ENCODE measurements around the gene FHOD3. TPM values are rescaled to one million over a fixed set of nuclear protein-coding genes. Genes with fewer than 3 reads are reported as not detected.

FHOD3 gene
- total and polyA plus RNA-seq, 9 of the 15 experiments (the other 6 are each of a cell fraction or from before 2014, with no cell fraction given): 0.11 TPM; not detected in 8

DNA sequence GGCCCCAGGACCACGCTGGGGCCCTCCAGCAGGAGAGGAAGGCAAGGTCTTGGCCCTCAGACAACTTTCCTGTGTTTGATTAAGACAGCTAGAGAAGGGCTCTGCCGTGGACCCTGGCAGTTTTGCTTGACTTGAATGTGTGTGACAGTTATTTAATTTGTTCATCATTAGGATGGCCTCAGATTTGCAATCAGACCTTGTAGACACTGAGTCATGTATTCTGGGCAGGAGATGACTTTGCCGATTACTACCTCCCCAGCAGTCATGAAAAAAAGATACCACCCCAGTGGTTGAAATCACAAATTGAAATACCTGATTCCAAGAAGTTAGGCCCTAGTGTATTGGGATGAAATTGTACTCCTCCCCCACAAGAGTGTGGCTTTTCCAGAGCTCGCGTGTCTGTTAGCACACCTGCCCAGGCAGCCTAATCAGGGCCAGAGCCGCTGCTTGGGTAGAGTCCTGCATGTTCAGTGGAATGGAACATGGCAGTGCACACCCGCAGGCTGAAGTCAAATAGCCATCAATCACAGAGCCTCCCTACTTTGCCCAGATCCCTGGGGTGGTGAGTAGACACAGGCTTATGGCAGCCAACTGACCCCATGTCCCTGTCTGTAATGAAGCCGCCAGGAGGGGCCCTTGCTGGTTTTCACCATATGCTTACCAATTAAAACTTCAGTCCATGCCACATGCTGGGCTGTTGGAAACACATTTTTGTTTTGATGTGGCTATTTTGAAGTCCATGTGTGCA lies 408.8 kb downstream of the FHOD3 start:
- intact Hi-C loops (cut with micrococcal nuclease) (no loop called here), in situ Hi-C loops (cut with MboI) (no loop called here)
- no peak for ATAC-seq
- no peaks in the 10 kb centered on the region for H3K9me3 ChIP-seq (replicated peaks; ENCODE audit: control insufficient read depth, insufficient read depth, low read depth, low read length)
- no TSS peak for BruUV-seq (replicated peaks)
- TF ChIP-seq SMARCA4 (IDR thresholded peaks at IDR 0.05) (no peak), NONO (IDR thresholded peaks at IDR 0.05; ENCODE audit: low read depth in 2 of 2, low read length in 1 of 2) (no peak), RUNX1 (IDR thresholded peaks at IDR 0.05; ENCODE audit: low read depth) (no peak), ZNF780A (CRISPR knock-in tag; IDR thresholded peaks at IDR 0.05) (no peak), JUN (IDR thresholded peaks at IDR 0.05; ENCODE audit: borderline replicate concordance, low read depth, low read length) (no peak), JUN (CRISPR knock-in tag; IDR thresholded peaks at IDR 0.05; ENCODE audit: borderline replicate concordance) (no peak), ETV1 (tag; conservative IDR thresholded peaks at IDR 0.05; ENCODE audit: low read depth) (no peak), BRD9 (IDR thresholded peaks at IDR 0.05; ENCODE audit: low read depth, partially characterized antibody) (no peak), NFYB (IDR thresholded peaks at IDR 0.05; ENCODE audit: extremely low read depth, insufficient read length) (no peak), YBX1 (IDR thresholded peaks at IDR 0.05) (no peak), HCFC1 (IDR thresholded peaks at IDR 0.05; ENCODE audit: low read depth, low read length) (no peak), EGR1 (conservative IDR thresholded peaks at IDR 0.05) (no peak), NFE2 (IDR thresholded peaks at IDR 0.05; ENCODE audit: low read depth) (no peak), NR2C2 (CRISPR knock-in tag; IDR thresholded peaks at IDR 0.05) (no peak), NR2C2 (tag; IDR thresholded peaks at IDR 0.05) (no peak), ZNF785 (CRISPR knock-in tag; IDR thresholded peaks at IDR 0.05) (no peak), SP1 (CRISPR knock-in tag; IDR thresholded peaks at IDR 0.05) (no peak), MCM5 (IDR thresholded peaks at IDR 0.05; ENCODE audit: low read depth) (no peak)
- TF ChIP-seq, protein P1, sequence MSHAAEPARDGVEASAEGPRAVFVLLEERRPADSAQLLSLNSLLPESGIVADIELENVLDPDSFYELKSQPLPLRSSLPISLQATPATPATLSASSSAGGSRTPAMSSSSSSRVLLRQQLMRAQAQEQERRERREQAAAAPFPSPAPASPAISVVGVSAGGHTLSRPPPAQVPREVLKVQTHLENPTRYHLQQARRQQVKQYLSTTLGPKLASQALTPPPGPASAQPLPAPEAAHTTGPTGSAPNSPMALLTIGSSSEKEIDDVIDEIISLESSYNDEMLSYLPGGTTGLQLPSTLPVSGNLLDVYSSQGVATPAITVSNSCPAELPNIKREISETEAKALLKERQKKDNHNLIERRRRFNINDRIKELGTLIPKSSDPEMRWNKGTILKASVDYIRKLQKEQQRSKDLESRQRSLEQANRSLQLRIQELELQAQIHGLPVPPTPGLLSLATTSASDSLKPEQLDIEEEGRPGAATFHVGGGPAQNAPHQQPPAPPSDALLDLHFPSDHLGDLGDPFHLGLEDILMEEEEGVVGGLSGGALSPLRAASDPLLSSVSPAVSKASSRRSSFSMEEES (CRISPR knock-in tag; IDR thresholded peaks at IDR 0.05): no peak
- TF ChIP-seq, protein P2, sequence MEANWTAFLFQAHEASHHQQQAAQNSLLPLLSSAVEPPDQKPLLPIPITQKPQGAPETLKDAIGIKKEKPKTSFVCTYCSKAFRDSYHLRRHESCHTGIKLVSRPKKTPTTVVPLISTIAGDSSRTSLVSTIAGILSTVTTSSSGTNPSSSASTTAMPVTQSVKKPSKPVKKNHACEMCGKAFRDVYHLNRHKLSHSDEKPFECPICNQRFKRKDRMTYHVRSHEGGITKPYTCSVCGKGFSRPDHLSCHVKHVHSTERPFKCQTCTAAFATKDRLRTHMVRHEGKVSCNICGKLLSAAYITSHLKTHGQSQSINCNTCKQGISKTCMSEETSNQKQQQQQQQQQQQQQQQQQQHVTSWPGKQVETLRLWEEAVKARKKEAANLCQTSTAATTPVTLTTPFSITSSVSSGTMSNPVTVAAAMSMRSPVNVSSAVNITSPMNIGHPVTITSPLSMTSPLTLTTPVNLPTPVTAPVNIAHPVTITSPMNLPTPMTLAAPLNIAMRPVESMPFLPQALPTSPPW (CRISPR knock-in tag; IDR thresholded peaks at IDR 0.05): no peak
- ChIA-PET CTCF (ENCODE audit: low intra/inter-chr PET ratio) (no interaction called here), POLR2A (no interaction called here)
- H3K79me2 ChIP-seq (ENCODE audit: control insufficient read depth, insufficient read depth, low read length): no peaks in the 10 kb centered on the region
- no peaks in the 10 kb centered on the region for H3K4me1 ChIP-seq (replicated peaks in 1 of 2; ENCODE audit: control insufficient read depth in 2 of 2, insufficient read depth in 2 of 2, low read length in 2 of 2)
- H3K9ac ChIP-seq (ENCODE audit: insufficient read depth in 1 of 2, low read depth in 2 of 2, low read length in 2 of 2): no peak overlapping the region
- no peak overlapping the region for H3K4me3 ChIP-seq
- H3K27me3 ChIP-seq (ENCODE audit: control insufficient read depth in 2 of 2, insufficient read depth in 2 of 2, low read length in 2 of 2): peaks cover 15 to 52% of the 10 kb centered on the region in 2 experiments; a peak in 3 of 5 replicates
- peaks cover 9% of the 10 kb centered on the region; the same call in 1 of the 2 replicates for H4K20me1 ChIP-seq (replicated peaks; ENCODE audit: control insufficient read depth, insufficient read depth, low read length)
- no peak for DNase-seq (ENCODE audit: extremely low read depth in 1 of 4, low spot score in 3 of 4)
- no peak overlapping the region for H3K4me2 ChIP-seq (ENCODE audit: insufficient read depth, low read length)
- WGBS (ENCODE audit: insufficient coverage, low coverage, missing lambda C conversion rate): under 1% methylated on average over 8 of the region's 8 CpGs
- H3K36me3 ChIP-seq (ENCODE audit: control insufficient read depth, insufficient read depth, low read length): no peaks in the 10 kb centered on the region
- H3K9me1 ChIP-seq (ENCODE audit: control insufficient read depth, insufficient read depth, low read length): no peaks in the 10 kb centered on the region
- no peak overlapping the region for H2AFZ ChIP-seq (ENCODE audit: low read depth, low read length)
- no peak for FAIRE-seq
- H3K27ac ChIP-seq (ENCODE audit: extremely low read depth, low read depth, low read length): no peak overlapping the region

Data from K562 (cell line).